ENCODE measurements around the gene NUB1. TPM values are rescaled to one million over a fixed set of nuclear protein-coding genes. Genes with fewer than 3 reads are reported as not detected.

The NUB1 gene
- total RNA-seq, 4 donors from 2014 or later: 39.3 to 70.8 (median 41.7) TPM

GRCh38 chr7:151420144-151420543 is 78.5 kb downstream of the NUB1 start:
- H3K4me3 ChIP-seq: no peak overlapping the region
- no peaks in the 10 kb centered on the region for H3K9me3 ChIP-seq
- TF ChIP-seq EP300 (IDR thresholded peaks at IDR 0.05) (no peak), POLR2AphosphoS5 (IDR thresholded peaks at IDR 0.05) (no peak), POLR2A (IDR thresholded peaks at IDR 0.05) (no peak)
- TF ChIP-seq, protein P1, sequence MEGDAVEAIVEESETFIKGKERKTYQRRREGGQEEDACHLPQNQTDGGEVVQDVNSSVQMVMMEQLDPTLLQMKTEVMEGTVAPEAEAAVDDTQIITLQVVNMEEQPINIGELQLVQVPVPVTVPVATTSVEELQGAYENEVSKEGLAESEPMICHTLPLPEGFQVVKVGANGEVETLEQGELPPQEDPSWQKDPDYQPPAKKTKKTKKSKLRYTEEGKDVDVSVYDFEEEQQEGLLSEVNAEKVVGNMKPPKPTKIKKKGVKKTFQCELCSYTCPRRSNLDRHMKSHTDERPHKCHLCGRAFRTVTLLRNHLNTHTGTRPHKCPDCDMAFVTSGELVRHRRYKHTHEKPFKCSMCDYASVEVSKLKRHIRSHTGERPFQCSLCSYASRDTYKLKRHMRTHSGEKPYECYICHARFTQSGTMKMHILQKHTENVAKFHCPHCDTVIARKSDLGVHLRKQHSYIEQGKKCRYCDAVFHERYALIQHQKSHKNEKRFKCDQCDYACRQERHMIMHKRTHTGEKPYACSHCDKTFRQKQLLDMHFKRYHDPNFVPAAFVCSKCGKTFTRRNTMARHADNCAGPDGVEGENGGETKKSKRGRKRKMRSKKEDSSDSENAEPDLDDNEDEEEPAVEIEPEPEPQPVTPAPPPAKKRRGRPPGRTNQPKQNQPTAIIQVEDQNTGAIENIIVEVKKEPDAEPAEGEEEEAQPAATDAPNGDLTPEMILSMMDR (IDR thresholded peaks at IDR 0.05): no peak
- 54% methylated on average over 5 of the region's 5 CpGs for WGBS
- peak in 1 of 2 donors; percentile 33 for DNase-seq (ENCODE audit: low spot score in 2 of 2)
- peaks cover 6% of the 10 kb centered on the region for H3K27me3 ChIP-seq
- no peaks in the 10 kb centered on the region for H3K36me3 ChIP-seq
- H3K4me1 ChIP-seq: peaks cover 4% of the 10 kb centered on the region
- no peak overlapping the region for H3K27ac ChIP-seq

DNA sequence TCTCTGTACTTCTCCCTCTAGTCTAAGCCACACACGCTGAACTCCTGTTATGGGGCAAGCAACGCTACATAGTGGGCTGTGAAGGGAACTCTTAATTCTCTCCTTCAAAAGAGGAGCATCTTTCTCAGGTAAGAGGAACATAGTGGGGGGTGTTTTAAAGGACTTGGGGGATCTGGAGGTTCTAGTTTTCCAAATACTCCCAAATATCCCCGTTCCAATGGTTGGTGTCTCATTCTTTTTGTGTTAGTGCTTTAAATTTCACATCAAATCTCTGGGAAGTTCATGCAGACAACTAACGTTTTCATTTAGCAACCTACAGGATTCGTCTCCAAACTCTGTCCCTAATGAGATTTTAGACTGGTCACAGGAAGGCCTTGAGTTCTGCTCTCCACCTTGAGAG is 80.6 kb downstream of the NUB1 start:
- 90% methylated on average over 5 of the region's 5 CpGs for WGBS
- H3K4me1 ChIP-seq: peaks cover 8% of the 10 kb centered on the region
- DNase-seq (ENCODE audit: low spot score in 2 of 2): no peak

DNA sequence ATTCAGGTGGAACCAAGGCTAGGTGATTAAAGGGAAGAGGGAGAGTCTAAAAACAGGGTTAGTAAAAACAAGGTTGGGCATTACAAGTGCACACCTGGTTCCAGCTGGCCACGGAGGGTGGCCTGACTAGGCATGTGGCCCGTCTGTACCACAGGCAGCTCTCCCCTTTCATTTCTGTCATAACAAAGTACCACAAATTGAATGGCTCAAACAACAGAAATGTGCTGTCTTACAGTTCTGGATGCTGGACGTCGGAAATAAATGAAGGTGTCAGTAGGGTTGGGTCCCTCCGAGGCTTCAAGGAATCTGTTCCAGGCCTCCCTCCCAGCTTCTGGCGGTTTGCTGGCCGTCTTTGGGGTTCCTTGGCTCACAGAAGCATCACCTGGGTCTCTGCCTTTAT is 81.6 kb downstream of the NUB1 start:
- Histone ChIP-seq H3K4me1 (peaks cover 11% of the 10 kb centered on the region), H3K27me3 (no peaks in the 10 kb centered on the region), H3K9me3 (no peaks in the 10 kb centered on the region), H3K4me3 (no peak overlapping the region), H3K27ac (no peak overlapping the region), H3K36me3 (no peaks in the 10 kb centered on the region)
- 75% methylated on average over 7 of the region's 7 CpGs for WGBS
- TF ChIP-seq, protein P1 (IDR thresholded peaks at IDR 0.05): no peak
- TF ChIP-seq POLR2AphosphoS5 (IDR thresholded peaks at IDR 0.05) (no peak), EP300 (IDR thresholded peaks at IDR 0.05) (no peak), POLR2A (IDR thresholded peaks at IDR 0.05) (no peak)
- DNase-seq (ENCODE audit: low spot score in 2 of 2): peak in 1 of 2 donors; percentile 31

More for the DNA sequence above, 80.6 kb downstream of the NUB1 start:
- no peak overlapping the region for H3K27ac ChIP-seq
- TF ChIP-seq POLR2AphosphoS5 (IDR thresholded peaks at IDR 0.05): no peak
- no peak for TF ChIP-seq EP300 (IDR thresholded peaks at IDR 0.05)
- TF ChIP-seq POLR2A (IDR thresholded peaks at IDR 0.05): no peak
- TF ChIP-seq, protein P1 (IDR thresholded peaks at IDR 0.05): no peak
- no peaks in the 10 kb centered on the region for H3K36me3 ChIP-seq
- no peaks in the 10 kb centered on the region for H3K27me3 ChIP-seq
- H3K4me3 ChIP-seq: no peak overlapping the region
- H3K9me3 ChIP-seq: no peaks in the 10 kb centered on the region

DNA sequence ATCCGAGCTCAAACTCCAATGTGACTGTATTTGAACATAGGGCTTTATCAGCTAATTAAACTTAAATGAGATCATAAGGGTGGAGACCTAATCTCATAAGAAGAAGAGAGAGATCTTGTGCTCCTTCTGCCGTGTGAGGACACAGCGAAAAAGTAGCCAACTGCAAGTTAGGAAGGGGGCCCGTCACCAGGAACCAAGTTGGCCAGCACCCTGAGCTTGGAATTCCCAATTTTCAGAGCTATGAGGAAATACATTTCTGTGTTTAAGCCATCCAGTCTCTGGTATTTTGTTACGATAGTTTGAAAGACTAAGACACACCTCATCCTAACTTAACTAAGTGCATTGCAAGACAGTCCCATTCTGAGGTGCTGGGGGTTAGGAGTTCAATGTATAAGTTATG is 82.3 kb downstream of the NUB1 start:
- WGBS: 85% methylated on average over 5 of the region's 5 CpGs
- Histone ChIP-seq H3K36me3 (no peaks in the 10 kb centered on the region), H3K27ac (no peak overlapping the region), H3K27me3 (no peaks in the 10 kb centered on the region), H3K9me3 (no peaks in the 10 kb centered on the region), H3K4me3 (no peak overlapping the region), H3K4me1 (peaks cover 16% of the 10 kb centered on the region)
- TF ChIP-seq EP300 (IDR thresholded peaks at IDR 0.05) (no peak), POLR2A (IDR thresholded peaks at IDR 0.05) (no peak), POLR2AphosphoS5 (IDR thresholded peaks at IDR 0.05) (no peak)
- TF ChIP-seq, protein P1 (IDR thresholded peaks at IDR 0.05): no peak
- DNase-seq (ENCODE audit: low spot score in 2 of 2): peak in 1 of 2 donors; percentile 5

DNA sequence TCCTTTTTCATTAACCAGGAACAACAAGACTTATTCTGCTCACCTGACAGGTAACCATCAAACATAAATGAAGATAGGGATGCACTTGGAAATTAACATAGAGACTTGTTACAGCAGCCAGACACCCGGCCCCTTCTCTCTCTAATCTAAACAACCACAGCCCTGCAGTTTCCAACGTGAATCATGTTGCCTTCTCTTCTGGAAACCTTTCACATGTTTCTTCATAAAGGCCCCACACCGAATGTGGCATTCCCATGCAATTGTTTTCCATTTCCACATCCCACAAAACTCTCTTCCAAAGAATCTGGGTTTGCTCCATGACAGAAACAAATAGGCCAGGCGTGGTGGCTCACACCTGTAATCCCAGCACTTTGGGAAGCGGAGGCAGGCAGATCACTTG is 83.2 kb downstream of the NUB1 start:
- no peaks in the 10 kb centered on the region for H3K9me3 ChIP-seq
- 81% methylated on average over 5 of the region's 5 CpGs for WGBS
- H3K36me3 ChIP-seq: no peaks in the 10 kb centered on the region
- TF ChIP-seq EP300 (IDR thresholded peaks at IDR 0.05) (no peak), POLR2A (IDR thresholded peaks at IDR 0.05) (no peak), POLR2AphosphoS5 (IDR thresholded peaks at IDR 0.05) (no peak)
- TF ChIP-seq, protein P1 (IDR thresholded peaks at IDR 0.05): no peak
- DNase-seq (ENCODE audit: low spot score in 2 of 2): peak in 1 of 2 donors; percentile 15
- no peak overlapping the region for H3K27ac ChIP-seq
- peaks cover 18% of the 10 kb centered on the region for H3K4me1 ChIP-seq
- no peak overlapping the region for H3K4me3 ChIP-seq
- no peaks in the 10 kb centered on the region for H3K27me3 ChIP-seq
